ENCODE results near the gene HUS1. TPM values are rescaled to one million over a fixed set of nuclear protein-coding genes. Genes with fewer than 3 reads are reported as not detected.

Gene HUS1
- 14.1 and 21.7 TPM in 2 replicates for total RNA-seq

DNA sequence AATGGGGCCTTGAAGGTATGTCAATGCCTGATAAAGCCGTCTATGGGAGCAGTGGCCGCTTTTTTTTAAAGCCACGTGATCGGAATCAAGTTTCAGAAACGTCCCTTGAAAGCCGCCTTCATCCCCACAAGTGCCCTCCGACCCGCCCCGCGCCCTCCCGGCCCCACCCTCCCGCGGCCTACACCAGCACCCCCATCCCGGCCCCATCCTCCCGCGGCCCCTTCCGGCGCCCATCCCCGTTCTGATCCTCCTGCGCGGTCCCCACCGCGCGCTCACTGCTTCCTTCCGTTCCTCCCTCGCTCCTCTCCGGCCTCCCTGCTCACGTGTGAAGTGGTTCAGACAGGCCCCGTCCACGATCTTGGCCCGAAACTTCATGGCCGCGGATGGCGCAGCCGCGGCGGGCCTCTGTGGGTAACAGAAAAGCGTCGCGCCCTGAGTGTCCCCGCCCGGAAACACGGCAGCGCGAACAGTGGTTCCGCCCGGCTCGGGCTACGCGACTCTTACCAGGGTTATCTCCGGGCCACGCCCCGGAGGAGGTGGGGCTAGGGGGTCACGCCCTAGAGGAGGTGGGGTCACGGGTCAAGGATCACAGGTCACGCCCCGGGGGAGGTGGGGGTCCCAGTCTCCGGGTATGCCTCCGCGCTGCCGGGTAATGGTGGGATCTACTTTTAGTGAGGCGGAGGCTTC lies at the start of gene HUS1:
TSS of gene HUS1 (minus strand) at position 471 of the 687 bp plus-strand sequence. CDS start at position 375, 96 bp downstream.

DNA sequence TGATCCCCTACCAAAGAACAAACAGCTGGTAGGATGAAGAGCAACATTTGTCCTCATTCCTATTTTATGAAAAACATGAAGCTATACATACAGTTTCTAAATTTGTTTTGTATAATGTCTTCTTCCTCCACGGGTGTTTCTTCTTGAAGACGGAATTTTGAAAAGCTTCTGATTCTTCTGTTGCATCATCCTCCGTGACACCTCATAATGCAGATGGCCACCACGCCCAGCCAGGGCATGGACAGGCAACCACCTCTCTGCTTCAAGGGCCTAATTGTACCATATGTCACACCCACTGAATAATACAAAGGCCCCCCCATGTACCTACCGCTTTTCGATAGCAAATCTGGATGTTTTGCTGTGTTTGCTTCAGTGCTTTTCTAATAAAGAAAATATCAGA lies 49.5 kb upstream of the HUS1 start, which contains the start of gene SUN3:
TSS of gene SUN3 (minus strand) at position 170 of the 400 bp plus-strand sequence. CDS start at position 1, 169 bp downstream.

DNA sequence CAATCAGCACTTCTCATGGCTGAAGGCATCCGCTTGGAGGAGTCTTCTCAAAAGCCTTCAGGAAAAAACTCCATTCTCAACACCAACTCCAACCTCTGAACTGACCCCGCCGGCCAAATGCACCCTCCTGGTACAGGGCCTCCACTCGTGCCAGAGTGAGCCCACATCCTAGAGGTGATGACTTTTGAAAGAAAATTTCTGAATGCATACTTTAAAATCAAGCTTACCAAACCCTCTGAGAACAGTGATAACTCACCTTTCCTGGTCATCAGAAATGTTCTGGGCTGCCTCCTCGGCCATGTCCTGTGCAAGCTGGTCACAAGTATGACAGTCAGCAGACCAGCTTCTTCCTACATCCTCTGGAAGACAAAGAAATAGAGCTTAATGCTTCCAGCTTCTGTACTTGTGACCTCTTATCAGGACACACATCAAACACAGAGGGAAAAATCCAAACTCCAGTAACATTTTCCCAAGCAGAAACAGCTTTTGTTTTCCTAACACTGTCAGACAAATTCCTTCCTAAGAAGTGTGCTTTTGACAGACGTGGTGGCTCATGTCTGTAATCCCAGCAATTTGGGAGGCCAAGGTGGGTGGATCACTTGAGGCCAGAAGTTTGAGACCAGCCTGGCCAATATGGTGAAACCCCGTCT lies 31.1 kb downstream of the HUS1 start, which contains the start of gene PKD1L1:
TSS of gene PKD1L1 (minus strand) at position 326 of the 650 bp plus-strand sequence. CDS start at position 300, 26 bp downstream.

Other genes with a start within 250 kb of the HUS1 start
- gene PKD1L1, start 31.1 kb downstream of the HUS1 start, total RNA-seq = under 0.01 TPM in 2 replicates
- gene SUN3, start 49.5 kb upstream of the HUS1 start, total RNA-seq = 0.11 TPM in 1 of 2 replicates, not detected in the other
- gene C7orf57, start 55.9 kb upstream of the HUS1 start, total RNA-seq = 0.11 and 0.39 TPM in 2 replicates
- gene UPP1, start 109.7 kb upstream of the HUS1 start, total RNA-seq = 23.5 and 36.5 TPM in 2 replicates
- gene ABCA13, start 191.8 kb upstream of the HUS1 start, total RNA-seq = under 0.01 TPM in 1 of 2 replicates, not detected in the other

Data from placental epithelial cell (primary cell).